ENCODE results near the gene MAMDC2. TPM values are rescaled to one million over a fixed set of nuclear protein-coding genes. Genes with fewer than 3 reads are reported as not detected.

MAMDC2 gene
- total RNA-seq, 1 experiment from 2014 or later: 4.6 TPM

GRCh38 chr9:70156729-70157128, 113.1 kb downstream of the MAMDC2 start:
- H3K4me3 Mint-ChIP-seq: no peak overlapping the region

More at GRCh38 chr9:70156729-70157128, 113.1 kb downstream of the MAMDC2 start:
- H3K4me1 Mint-ChIP-seq: peaks cover 23 to 25% of the 10 kb centered on the region in 2 experiments
- no peak overlapping the region for H2BK120ac ChIP-seq (ENCODE audit: low read depth, low read length, poor library complexity, severe bottlenecking)
- no peaks in the 10 kb centered on the region for H3K9me3 Mint-ChIP-seq
- H3K23ac ChIP-seq (ENCODE audit: insufficient read length, low read depth, low read length): no peak overlapping the region
- no peak overlapping the region for H3T11ph ChIP-seq (ENCODE audit: low read length)
- H3K4ac ChIP-seq (ENCODE audit: low read depth, low read length): no peak overlapping the region
- no peak overlapping the region for H2BK5ac ChIP-seq (ENCODE audit: insufficient read length, low read length)
- no peak overlapping the region for H3K14ac ChIP-seq (ENCODE audit: insufficient read depth, low read length)
- no peak overlapping the region for H4K91ac ChIP-seq (ENCODE audit: insufficient read length, low read depth, low read length)
- no peaks in the 10 kb centered on the region for H4K20me1 ChIP-seq (ENCODE audit: control insufficient read depth, insufficient read depth, insufficient read length)
- H3K27ac ChIP-seq (ENCODE audit: insufficient read length, low read depth, low read length): no peak overlapping the region
- H3K56ac ChIP-seq (ENCODE audit: insufficient read length, low read depth, low read length): no peak overlapping the region
- H3K27me3 ChIP-seq (ENCODE audit: insufficient read depth, low read length): no peaks in the 10 kb centered on the region; the same call in 1 of the 2 replicates
- no peak overlapping the region for H2BK20ac ChIP-seq (ENCODE audit: low read depth, low read length, poor library complexity, severe bottlenecking)
- no peaks in the 10 kb centered on the region for H3K9me3 ChIP-seq (ENCODE audit: control insufficient read depth, low read depth, low read length)
- H3K79me1 ChIP-seq (ENCODE audit: insufficient read depth, low read depth, low read length, poor library complexity, severe bottlenecking): no peaks in the 10 kb centered on the region
- H3K18ac ChIP-seq (ENCODE audit: insufficient read length, low read depth, low read length): no peak overlapping the region
- no peak overlapping the region for H3K9ac ChIP-seq (ENCODE audit: extremely low read depth, insufficient read length, low read length)
- no peak overlapping the region for H2AK5ac ChIP-seq (ENCODE audit: insufficient read length, low read length)
- H3K4me1 ChIP-seq (ENCODE audit: insufficient read depth, low read length): no peaks in the 10 kb centered on the region; the same call in 1 of the 2 replicates
- WGBS (ENCODE audit: extremely low coverage, insufficient read length, low lambda C conversion rate): no CpG with 5 or more reads among the region's 3 CpGs
- no peaks in the 10 kb centered on the region for H3K27me3 Mint-ChIP-seq (ENCODE audit: low read depth)
- no peak overlapping the region for H4K5ac ChIP-seq (ENCODE audit: insufficient read length, low read depth, low read length)
- no peaks in the 10 kb centered on the region for H3K23me2 ChIP-seq (ENCODE audit: insufficient read length, low read depth, low read length, poor library complexity, severe bottlenecking)
- H3K4me2 ChIP-seq (ENCODE audit: insufficient read depth, insufficient read length, low read length): no peak overlapping the region
- H2AFZ ChIP-seq (ENCODE audit: low read length): no peak overlapping the region
- H3K36me3 Mint-ChIP-seq (ENCODE audit: insufficient read depth in 1 of 3, low read depth in 3 of 3): no peaks in the 10 kb centered on the region; a peak in 1 of 7 replicates
- no peak for TF ChIP-seq CTCF (conservative IDR thresholded peaks at IDR 0.05)
- no peak overlapping the region for H4K8ac ChIP-seq (replicated peaks; ENCODE audit: insufficient read length, low read depth, low read length)
- H3K79me2 ChIP-seq (ENCODE audit: insufficient read depth, low read length): no peaks in the 10 kb centered on the region
- no peak overlapping the region for H2BK12ac ChIP-seq (ENCODE audit: insufficient read length, low read depth, low read length)
- no peak overlapping the region for H2BK15ac ChIP-seq (ENCODE audit: low read depth, low read length)
- no peak overlapping the region for H3K27ac Mint-ChIP-seq
- DNase-seq: no peak
